HG03060 (cell line): ENCODE measurements around the gene TSHZ2.

Source experiments
- ATAC-seq: cut with Tn5 transposase; IDR thresholded peaks from one replicate; pipeline ENCODE4 v1.9.1; 2021; ENCODE audit warnings: low read depth, moderate number of reproducible peaks; ENCODE audit not compliant: unreplicated experiment

The TSHZ2 gene

DNA sequence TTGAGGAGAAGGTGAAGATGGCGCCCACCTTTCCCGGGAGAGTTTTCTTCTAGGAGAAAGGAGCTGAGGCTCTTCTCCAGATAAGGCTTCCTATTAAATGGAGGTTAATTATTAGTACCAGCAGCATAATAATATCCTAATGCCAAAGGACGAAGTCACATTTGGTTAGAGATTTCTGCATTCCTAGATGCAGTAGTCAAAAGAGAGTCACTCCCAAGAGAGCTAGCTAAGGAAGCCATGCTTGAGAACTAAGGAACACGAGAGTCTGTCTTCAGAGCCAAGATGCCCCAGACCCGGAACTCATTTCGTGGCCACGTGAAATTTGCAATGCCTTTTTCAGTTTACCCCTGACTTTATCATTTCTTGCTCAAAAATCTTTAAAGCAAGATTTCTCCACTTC, 132.7 kb downstream of the TSHZ2 start:
- ATAC-seq, result no peak

DNA sequence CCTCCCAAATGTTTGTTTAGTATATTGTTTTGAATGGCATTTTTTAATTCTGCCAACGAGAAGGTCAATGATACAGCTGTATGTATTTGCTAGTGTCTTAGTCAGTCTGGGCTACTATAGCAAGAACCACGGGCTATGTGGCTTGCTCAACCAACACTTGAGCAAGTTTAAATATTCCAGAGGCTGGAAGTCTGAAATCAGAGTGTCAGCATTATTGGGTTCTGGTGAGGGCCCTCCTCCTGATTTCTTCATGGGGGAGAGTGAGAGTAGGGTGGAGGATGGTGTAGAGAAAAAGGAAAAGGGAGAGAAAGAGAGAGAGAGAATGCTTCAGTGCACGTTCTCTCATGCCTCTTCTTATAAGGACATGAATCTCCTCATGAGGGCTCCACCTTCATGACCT, 144.6 kb downstream of the TSHZ2 start:
- no peak for ATAC-seq

DNA sequence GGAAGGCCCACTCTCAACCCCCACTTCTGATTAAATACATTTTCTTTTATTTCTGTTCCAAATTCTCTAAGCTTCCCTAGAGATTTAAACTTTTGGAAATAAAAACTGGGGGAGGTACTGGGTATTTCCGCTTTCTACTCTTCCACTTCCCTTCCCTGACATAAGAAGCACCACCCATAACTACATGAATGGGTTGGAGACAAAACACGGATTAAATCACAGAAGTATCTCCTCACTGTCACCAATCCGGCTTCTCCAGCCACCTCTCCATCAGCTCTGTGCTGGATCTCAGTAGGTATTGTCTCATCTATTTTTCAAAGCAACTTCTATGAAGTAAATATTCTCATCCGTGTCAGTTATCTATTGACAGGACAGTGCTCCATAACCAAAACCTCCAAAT, 150.7 kb downstream of the TSHZ2 start:
- ATAC-seq, result no peak

DNA sequence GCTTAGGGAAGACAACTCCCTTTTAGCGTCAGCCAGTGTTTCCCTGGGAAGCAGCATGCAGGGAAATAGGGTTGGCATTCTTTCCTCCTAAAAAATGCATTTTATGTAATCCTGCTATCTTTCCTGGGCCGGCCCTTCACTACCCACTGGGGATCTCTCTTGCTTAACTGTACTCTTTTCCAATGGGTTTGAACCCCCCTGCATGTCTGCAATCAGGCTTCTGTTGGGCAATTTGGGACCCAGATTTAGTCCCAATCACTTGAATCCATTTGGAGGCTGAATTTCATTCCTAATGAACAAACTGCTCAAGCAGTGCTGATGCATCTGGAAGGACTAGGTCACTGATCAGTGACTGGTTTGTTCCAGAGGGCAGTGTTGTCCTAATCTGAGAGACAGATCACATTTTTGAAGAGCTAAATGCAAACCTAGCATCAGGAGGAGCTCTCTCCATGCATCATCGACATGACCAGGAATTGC, 152.0 kb downstream of the TSHZ2 start:
- ATAC-seq, result no peak

DNA sequence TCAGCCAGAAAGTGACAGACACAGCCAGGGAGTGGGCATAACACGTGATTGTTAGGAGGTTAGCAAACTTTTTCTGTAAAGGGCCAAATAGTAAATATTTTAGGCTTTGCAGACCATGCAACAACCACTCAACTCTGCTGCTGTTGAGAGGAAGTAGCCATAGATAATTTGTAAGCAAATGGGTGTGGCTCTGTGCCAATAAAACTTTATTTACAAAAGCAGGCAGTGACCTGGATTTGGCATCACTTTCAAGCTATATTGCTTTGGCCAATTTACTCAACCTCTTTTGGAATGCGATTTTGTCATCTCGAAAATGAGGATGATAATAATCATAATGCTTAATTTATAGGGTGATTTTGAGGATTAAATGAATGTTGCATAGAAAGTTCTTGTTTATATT, 152.6 kb downstream of the TSHZ2 start:
- no peak for ATAC-seq

DNA sequence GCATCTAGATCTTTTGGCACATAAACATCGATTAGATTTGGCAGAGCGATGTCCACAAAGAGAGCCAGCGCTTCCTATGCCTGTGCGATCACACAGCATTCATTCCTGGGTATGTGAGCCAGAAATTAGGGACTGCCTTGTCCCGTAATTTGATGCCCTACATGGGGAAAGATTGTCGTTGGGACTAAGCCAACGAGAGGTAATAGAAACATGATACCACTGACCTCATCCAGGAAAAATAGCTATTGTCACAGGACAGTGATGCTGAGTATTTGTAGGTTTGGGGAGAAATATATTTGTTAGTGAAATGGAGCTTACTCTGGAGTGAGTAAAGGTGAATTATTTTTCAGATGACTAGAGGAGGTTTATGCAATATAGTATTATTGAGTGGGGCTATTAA, 154.0 kb downstream of the TSHZ2 start:
- no peak for ATAC-seq

DNA sequence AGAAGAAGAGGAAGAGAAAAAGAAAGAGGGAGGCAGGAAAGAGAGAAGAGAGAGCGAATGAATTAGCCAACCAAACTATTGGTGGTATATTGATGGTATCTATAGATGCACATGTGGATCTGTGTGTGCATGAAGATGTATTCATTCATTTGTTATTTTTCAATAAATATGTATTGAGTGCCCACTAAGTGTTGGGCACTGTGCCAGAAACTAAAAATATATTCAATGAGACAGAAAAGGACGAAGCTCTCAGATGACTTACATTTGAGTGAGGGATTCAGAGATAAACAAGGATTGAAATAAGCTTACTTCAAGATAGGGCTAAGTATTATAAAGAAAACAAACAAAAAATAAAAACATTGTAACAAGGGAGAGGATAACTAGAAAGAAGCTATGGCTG, 154.9 kb downstream of the TSHZ2 start:
- ATAC-seq, result no peak

DNA sequence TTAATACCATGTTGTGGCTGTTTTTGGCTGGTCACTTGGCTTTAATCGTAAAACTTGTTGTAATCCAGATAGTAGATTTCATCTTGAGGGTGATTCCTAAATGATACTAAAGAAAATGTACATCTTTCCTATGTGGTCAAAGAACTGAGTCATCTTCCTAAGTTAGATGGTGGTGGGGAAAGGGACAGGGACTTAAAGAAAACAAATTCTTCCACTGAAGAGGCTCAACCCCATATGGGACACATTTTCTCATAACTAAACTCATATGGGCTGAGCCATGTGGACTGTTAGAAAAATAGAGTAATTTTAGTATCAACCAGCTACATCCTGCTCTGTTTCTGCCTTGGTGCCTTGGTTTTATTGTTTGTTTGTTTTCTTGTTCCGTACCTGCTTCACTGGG, 155.8 kb downstream of the TSHZ2 start:
- ATAC-seq, result no peak

DNA sequence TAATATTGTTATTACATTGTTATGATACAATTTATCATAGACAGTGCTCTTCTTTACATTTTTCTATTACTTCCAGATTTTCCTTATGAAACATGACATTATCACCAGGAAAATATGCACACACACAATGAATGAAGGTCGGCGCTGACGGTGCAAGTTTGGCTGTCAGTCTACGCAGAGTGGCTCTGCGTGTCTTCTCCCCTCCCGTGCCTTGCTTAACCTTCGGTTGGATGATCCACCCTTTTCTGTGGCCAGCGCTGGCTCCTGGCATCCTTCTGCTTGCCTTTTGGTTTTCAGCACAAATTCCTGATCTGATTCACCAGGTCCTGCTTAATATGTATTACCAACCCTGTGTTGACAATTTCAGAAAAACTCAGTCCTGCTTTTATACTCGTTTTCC, 157.4 kb downstream of the TSHZ2 start:
- ATAC-seq, result no peak

DNA sequence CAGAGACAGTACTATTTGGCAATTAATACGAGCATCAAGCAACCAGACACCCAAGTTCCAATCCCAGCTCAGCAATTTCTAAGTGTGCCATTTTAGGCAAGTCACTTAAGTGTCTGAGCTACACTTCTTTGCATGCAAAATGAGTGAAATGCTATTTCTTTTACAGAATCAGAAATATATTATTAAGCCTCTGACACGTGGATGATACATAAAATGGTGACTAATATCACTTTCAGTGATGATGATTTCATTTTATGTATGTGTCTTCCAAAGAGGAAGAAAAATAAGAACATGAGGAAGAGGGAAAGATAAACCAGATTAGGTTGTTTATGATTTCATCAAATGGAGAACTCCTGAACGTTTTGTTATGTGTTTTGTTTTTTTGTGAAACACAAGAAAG, 158.6 kb downstream of the TSHZ2 start:
- ATAC-seq, result no peak

DNA sequence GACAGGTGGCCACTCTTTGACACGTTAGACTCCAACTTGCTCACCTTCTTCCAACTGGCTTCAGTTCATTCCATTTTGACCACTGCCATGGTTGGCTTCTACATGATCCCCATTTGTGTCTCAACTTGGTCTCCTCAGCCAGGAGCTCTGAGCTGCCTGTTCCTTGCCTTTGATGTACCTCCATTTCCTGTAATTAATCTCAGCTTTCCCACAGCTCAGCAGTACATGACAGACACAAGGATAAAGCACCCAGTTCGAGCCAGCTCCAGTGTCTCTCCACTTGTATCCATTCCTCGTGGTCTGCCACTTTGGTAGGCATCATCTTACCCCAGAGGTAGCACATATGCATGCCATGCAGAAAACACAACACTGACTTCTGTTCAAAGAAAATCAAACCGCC, 161.0 kb downstream of the TSHZ2 start:
- ATAC-seq, result no peak

DNA sequence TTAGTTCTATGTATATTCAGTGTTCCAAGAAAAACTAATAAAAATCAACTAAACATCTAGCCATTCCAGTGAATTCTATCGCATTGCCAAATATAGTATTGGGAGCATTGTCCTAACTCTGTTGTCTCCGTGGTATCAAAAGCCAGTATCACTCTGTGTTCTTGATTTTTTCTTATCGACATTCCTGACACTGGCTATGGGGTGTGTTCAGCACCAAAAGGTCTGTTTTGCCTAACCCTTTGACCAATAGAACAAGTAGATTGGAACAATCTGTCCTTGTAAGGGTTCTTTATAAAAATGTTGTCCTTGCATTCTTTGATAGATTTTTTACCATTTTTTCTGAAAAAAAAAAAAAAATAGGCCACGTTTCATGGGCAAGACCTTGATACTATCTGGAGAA, 161.5 kb downstream of the TSHZ2 start:
- ATAC-seq, result no peak

DNA sequence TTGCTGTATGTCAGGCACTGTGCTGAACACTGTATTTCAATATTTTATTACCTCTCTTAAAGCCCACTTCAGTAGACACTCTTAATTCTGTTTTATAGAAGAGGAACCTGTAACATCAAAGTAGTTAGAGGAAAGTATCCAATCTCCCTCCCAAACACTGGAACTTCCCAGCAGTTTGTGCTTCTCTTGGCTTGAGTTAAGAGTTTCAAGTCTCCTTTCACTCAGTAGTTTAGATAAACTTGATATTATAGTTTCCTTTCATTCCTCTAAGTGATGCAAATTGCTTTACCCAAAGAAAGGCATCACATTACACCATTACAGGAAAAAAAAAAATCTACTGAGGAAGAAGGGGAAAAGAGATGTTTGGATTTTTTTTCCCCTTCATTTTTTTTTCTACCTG, 164.3 kb downstream of the TSHZ2 start:
- no peak for ATAC-seq

DNA sequence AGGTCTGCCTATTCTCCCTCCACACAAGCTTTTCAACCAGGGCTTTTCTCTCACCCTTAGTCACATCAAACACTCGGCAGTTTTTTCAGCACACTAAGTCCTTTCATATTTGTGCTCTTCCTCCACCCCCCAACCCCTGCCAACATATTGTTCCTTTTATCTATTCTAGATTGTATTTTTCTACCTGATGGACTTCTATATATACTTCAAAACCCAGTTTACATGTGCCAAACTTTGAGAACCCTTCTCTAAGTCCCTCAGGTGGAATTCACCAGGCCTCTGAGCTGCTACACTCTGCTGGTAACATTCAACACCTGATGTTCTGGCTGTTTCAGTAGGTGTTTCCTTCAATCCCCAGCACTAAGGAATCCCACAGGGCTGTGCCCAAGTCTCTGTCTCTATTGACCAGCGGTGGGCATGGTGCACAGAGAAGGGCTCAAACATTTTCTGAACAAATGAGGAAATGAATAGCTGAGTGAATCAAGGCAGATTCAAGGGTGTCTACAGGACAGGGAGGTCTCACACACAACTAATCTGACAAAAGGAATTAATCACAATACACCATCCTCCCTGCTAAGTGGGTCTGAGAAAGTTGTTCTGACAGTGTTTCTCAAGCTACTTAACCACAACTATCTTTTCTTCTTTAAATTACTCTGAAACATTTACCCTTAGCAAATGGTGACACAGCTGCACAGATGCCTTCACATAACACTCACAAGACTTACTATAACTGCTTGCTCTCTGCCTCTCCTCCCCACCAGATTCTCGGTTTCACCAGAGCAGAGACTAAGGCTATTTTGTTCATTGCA, 166.5 kb downstream of the TSHZ2 start:
- peak; percentile 86 for ATAC-seq

DNA sequence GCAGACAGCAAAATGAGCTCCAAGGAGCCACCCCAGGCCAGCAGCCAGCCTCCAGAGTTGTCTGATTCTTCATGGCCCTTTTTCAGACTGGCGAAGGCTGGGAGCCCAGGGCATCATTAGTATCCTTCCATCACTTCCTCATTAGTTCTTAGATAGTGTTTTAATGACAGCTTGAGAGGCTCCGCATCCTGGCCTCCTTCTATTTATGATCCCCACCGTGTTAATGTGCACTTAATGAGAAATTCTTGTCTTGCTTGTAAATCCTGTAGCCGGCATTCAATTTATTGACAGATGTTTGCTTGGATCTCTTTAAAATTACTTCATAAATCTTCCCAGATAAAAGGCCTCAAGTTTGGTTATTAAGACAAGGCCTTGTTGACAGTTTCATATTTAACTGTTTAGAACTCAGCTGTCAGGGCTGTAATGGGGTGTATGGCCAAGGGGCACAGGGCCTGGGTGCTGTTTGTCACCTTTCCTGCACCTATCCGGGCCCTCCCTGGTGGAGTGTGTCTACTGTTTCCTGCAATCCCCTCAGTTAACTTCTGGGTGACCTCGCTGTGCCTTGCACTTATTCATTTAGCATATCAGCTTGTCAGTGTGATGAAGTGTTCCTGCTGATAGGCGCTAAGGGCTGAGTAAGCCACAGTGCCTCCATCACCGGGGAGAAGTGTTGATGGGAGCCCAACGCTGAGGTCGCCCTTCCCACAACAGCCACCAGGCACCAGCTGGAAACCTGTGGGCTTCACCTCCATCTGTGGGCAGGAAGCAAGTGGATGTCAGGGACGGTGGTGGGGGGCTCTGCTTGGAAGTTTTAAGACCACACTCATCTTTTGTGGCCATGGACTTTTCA, 169.3 kb downstream of the TSHZ2 start:
- ATAC-seq, result no peak

DNA sequence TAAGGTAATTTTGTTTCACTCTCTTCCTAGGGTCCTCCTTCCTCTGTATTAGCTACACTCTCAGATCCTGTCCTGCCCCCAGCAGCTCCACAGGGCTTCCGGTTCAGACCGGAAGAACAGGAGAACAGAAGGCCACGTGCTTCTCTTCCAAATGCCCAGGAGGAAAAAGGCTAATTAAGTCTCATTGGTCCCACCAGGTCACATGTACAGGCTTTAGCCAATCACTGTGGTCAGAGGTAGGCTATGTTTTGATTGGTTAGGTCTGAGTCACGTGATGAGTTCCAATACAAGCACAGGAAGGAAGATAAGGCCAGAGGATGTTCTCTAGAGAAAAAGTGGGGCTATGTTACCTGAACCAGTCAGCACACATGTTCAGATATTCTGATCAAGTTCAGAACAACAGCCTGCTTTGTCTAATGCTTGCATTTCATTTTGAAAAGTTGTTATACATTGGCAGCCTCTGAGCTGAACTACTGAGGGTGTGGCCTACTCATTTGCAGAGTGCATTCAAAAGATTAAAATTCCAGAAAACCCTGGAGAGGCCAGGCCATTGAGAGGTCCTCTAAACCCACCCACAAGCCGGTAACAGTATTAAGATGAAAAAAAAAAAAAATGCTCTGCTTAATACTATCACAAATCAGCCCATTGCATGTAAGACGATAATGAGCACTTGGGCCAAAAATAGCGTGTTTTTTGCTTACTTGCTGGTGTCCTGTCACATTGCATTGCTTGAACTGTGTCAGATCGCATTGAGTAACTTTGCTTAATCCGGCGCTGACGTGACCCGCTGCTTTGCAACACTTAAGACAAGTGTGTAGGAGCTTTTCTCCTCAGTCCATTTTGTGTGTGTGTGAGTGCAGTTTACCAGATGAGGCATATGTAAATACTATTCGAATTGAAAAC, 170.3 kb downstream of the TSHZ2 start:
- no peak for ATAC-seq

DNA sequence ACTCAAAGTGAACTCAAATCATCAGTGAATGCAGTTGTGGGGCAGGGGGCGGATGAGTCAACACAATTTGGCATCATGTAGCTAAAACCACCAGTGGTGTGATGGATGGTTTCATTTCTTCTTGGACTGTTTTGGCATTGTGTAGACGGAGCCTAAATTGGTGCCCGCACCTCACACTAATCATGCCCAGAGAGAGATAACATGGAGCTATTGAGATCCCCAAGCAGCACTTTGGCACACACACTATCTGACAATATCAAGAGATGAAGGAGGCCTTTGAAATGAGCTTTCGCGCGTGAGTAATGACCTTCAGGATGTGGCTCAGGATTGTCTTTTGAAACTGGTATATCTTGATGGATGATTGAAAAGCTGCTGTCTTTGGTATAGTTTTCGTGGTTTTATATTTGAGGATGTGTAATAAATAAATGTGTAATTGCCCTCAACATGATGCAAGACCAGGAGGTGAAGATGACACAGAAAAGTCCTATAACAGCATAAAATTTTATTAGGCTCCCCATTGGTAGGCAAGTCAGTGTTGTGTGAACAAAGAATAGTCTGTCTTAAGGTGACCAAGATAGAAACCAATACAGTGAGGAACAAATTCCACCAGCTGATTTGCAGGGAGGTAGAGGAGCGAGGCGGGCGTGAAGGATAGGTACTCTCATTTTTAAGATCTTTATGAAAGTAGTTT, 174.2 kb downstream of the TSHZ2 start:
- ATAC-seq, result no peak

DNA sequence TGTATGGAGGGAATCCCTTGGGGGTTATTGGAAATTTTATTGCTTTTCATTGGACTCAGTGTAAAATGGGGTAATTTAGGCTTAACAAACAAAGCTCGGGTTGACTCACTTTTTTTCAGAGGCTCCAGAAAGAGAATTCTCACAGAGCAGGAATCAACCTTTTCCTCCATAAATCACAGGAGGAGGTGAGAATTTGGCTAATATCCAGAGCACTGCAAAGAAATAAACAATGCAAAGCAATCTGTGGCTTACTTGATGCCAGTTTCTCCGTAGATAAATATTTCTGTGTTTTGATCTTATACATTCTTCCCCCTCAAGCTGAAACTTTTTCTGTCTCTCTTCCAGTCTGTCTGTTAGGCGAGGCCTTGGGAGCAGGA, 176.6 kb downstream of the TSHZ2 start:
- ATAC-seq, result no peak

DNA sequence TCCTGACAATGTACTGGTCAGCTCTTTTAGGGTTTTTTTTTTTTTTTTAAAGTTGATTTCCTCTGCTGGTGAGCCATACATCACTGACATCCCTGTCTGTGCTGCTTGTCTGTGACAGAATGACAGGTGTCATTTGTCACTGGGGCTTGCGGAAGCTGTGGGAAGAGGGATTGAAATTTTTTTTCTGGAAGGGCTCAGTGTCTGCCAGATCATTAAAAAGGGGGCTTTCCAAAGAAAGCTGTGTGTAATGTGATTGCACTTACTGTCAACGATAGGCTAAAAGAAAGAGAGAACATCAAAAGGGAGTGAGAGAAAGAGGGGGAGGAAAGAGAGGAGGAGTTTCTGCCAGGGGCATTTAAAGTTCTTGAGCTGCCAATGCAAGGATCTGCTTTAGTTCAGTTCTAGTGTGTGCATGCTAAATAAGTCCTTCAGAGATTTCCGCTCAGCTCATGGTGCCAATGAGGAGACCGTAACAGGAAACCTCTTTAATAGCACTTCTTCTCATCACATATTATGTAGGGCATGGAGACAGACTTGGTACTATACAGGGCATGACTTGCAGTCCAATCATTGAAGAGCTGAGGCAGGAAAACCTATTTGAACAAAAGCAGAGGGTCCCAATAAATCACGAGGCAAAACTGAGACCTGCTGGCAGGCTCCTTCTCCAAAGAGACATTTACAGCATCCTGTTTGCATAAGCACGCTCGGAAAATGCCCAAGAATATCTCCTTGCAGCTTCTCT, 177.2 kb downstream of the TSHZ2 start:
- no peak for ATAC-seq

DNA sequence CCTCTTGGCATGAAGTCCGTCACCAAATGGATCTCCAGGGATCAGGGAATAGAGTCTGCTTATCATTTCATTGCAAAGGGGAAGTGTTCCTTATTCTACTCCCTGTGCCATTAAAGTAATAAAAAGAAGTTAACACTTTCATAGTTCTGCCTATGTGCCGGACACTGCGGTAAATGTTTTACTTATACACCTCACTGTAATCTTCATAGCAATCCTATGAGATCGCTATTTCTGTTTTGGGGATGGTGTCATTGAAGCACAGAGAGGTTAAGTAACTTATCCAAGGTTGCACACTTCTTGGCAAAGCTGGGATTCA, 177.7 kb downstream of the TSHZ2 start:
- no peak for ATAC-seq
